ENCODE data around the gene DOCK6. TPM values are rescaled to one million over a fixed set of nuclear protein-coding genes. Genes with fewer than 3 reads are reported as not detected.

The DOCK6 gene
- total and polyA plus RNA-seq, 2 of the 13 experiments (the other 11 are each of a cell fraction or from before 2014, with no cell fraction given), result 5.4 to 38.1 TPM

DNA sequence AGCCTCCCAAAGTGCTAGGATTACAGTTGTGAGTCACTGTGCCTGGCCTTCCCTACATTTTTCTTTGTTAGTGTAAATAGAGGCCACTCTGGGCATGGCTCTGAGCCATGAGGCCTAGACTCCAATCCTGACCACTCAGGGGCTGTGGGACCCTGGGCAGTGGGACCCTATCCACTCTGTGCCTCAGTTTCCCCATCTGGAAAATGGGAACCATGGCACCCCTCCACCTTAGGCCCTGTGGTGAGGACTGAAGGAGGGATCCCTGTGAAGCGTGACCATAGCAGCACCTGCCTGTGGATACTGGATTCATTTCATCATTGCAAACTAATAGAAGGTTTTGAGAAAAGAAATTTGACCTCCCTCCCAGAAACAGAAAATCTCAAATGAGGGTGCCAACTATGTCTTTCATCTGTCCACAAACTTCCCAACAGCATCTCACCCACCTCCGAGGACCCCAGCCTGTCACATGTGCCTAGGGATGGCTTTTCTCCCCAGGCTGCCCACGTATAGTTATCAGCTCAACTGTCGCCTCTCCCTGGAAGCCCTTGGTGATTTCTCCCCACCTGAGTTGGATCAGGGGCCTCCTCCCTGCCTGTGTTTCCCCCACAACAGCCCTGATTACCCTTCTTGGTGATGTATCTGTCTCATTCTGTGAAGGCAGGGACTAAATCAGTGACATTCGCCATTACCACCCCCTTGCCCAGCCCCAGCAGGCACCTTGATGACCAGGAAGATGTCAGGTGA lies 17.3 kb downstream of the DOCK6 start:
- Histone ChIP-seq H3K4me2 (ENCODE audit: low read depth, low read length) (no peak overlapping the region), H3K36me3 (replicated peaks in 1 of 2; ENCODE audit: control insufficient read depth in 1 of 2, insufficient read depth in 2 of 2, low read length in 2 of 2) (peaks cover 3 to 16% of the 10 kb centered on the region in 2 experiments; a peak in 3 of 5 replicates), H3K9ac (ENCODE audit: insufficient read depth, low read depth, low read length) (no peak overlapping the region), H3K27me3 (ENCODE audit: control insufficient read depth in 1 of 2, insufficient read depth in 2 of 2, low read length in 2 of 2) (no peaks in the 10 kb centered on the region), H3K4me3 (replicated peaks in 1 of 3; ENCODE audit: insufficient read depth in 1 of 3, low read depth in 2 of 3, low read length in 3 of 3) (no peak overlapping the region), H4K20me1 (ENCODE audit: insufficient read depth, low read length) (no peaks in the 10 kb centered on the region; the same call in 1 of the 2 replicates), H2AFZ (ENCODE audit: low read length) (no peak overlapping the region), H3K4me1 (ENCODE audit: insufficient read depth, low read length) (peaks cover 38% of the 10 kb centered on the region), H3K79me2 (ENCODE audit: insufficient read depth, low read length) (peaks cover 4% of the 10 kb centered on the region), H3K9me3 (ENCODE audit: low read length) (no peaks in the 10 kb centered on the region), H3K27ac (ENCODE audit: extremely low read length, insufficient read depth, low read length) (no peak overlapping the region)
- intact Hi-C loops (cut with micrococcal nuclease; ENCODE audit: unreplicated experiment), result no loop called here
- ChIA-PET CTCF (ENCODE audit: low intra/inter-chr PET ratio, low total read pairs) (no interaction called here), POLR2A (no interaction called here)
- BruUV-seq (replicated peaks), result no TSS peak
- DNase-seq (ENCODE audit: low spot score), result no peak
- FAIRE-seq, result no peak
- ATAC-seq, result no peak
- WGBS (ENCODE audit: low lambda C conversion rate), result 95% methylated on average over 4 of the region's 5 CpGs
- in situ Hi-C loops (cut with HindIII; ENCODE audit: extremely low pct_ligation_motif_present, low pct_unique_long_range_greater_than_20kb), result no loop called here
- no peak for TF ChIP-seq SMARCE1 (IDR thresholded peaks at IDR 0.05; ENCODE audit: borderline replicate concordance)
- TF ChIP-seq POLR2A (IDR thresholded peaks at IDR 0.05; ENCODE audit: insufficient read depth in 1 of 2, low read depth in 2 of 2, low read length in 2 of 2), result peak in 1 of 2 experiments; percentile 32; a peak in 1 of 4 replicates
- no peak for TF ChIP-seq JARID2 (CRISPR knock-in tag; IDR thresholded peaks at IDR 0.05; ENCODE audit: insufficient replicate concordance)
- no peak for TF ChIP-seq GATAD2A (CRISPR knock-in tag; IDR thresholded peaks at IDR 0.05)
- peak; percentile 66 for TF ChIP-seq ZFP36 (IDR thresholded peaks at IDR 0.05; ENCODE audit: borderline replicate concordance, low read depth, low read length, partially characterized antibody)
- TF ChIP-seq ZNF878 (CRISPR knock-in tag; IDR thresholded peaks at IDR 0.05), result no peak
- TF ChIP-seq, protein P1, sequence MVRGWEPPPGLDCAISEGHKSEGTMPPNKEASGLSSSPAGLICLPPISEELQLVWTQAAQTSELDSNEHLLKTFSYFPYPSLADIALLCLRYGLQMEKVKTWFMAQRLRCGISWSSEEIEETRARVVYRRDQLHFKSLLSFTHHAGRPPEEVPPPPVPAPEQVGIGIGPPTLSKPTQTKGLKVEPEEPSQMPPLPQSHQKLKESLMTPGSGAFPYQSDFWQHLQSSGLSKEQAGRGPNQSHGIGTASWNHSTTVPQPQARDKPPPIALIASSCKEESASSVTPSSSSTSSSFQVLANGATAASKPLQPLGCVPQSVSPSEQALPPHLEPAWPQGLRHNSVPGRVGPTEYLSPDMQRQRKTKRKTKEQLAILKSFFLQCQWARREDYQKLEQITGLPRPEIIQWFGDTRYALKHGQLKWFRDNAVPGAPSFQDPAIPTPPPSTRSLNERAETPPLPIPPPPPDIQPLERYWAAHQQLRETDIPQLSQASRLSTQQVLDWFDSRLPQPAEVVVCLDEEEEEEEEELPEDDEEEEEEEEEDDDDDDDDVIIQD (CRISPR knock-in tag; IDR thresholded peaks at IDR 0.05; ENCODE audit: low read depth), result no peak
- TF ChIP-seq PCBP2 (optimal IDR thresholded peaks at IDR 0.05; ENCODE audit: low read depth, low read length, poor library complexity, severe bottlenecking), result no peak
- TF ChIP-seq MIER2 (CRISPR knock-in tag; IDR thresholded peaks at IDR 0.05), result no peak
- TF ChIP-seq, protein P2, sequence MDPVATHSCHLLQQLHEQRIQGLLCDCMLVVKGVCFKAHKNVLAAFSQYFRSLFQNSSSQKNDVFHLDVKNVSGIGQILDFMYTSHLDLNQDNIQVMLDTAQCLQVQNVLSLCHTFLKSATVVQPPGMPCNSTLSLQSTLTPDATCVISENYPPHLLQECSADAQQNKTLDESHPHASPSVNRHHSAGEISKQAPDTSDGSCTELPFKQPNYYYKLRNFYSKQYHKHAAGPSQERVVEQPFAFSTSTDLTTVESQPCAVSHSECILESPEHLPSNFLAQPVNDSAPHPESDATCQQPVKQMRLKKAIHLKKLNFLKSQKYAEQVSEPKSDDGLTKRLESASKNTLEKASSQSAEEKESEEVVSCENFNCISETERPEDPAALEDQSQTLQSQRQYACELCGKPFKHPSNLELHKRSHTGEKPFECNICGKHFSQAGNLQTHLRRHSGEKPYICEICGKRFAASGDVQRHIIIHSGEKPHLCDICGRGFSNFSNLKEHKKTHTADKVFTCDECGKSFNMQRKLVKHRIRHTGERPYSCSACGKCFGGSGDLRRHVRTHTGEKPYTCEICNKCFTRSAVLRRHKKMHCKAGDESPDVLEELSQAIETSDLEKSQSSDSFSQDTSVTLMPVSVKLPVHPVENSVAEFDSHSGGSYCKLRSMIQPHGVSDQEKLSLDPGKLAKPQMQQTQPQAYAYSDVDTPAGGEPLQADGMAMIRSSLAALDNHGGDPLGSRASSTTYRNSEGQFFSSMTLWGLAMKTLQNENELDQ (CRISPR knock-in tag; IDR thresholded peaks at IDR 0.05; ENCODE audit: borderline replicate concordance), result no peak
- peak; percentile 23; the same call in 1 of the 2 replicates for TF ChIP-seq POLR2AphosphoS5 (IDR thresholded peaks at IDR 0.05; ENCODE audit: low read depth, low read length)
- no peak for TF ChIP-seq ZSCAN9 (CRISPR knock-in tag; IDR thresholded peaks at IDR 0.05; ENCODE audit: borderline replicate concordance)
- 0 out of 2 replicates have a peak, but pooled peaks have one; percentile 18 for TF ChIP-seq ZBTB7A (CRISPR knock-in tag; IDR thresholded peaks at IDR 0.05)
- no peak for TF ChIP-seq HES4 (CRISPR knock-in tag; IDR thresholded peaks at IDR 0.05; ENCODE audit: borderline replicate concordance)
- TF ChIP-seq RBFOX2 (IDR thresholded peaks at IDR 0.05; ENCODE audit: low read depth, low read length), result peak; percentile 31; the same call in 1 of the 2 replicates
- no peak for TF ChIP-seq ZNF34 (CRISPR knock-in tag; IDR thresholded peaks at IDR 0.05; ENCODE audit: borderline replicate concordance)
- TF ChIP-seq FOXK2 (IDR thresholded peaks at IDR 0.05), result no peak
- TF ChIP-seq DNMT1 (CRISPR knock-in tag; IDR thresholded peaks at IDR 0.05), result no peak
- no peak for TF ChIP-seq NFE2L1 (CRISPR knock-in tag; IDR thresholded peaks at IDR 0.05; ENCODE audit: borderline replicate concordance)

All from HepG2 (cell line).